HEK293 (cell line): ENCODE results near the gene POLG2.
A peak's percentile ranks its signal among the peaks of the same experiment; 100 is the strongest.

Experiments used
- CTCF ChIA-PET: fragments of 350-600 bp; formaldehyde crosslinking; extraction: SDS; loops from one replicate; lab custom pipeline; 2021; ENCODE audit warnings: antibody characterized with exemption; lab: Yijun Ruan, JAX
- POLR2A ChIA-PET: fragments of 300-600 bp; formaldehyde crosslinking; extraction: SDS; loops from one replicate; lab custom pipeline; 2020; ENCODE audit warnings: antibody characterized with exemption, inconsistent platforms; lab: Yijun Ruan, JAX
- H3K27ac ChIP-seq: fragments of 200-500 bp; sonication (Bioruptor generic); 2 replicates; pipeline ENCODE4 v1.5.1; 2014; ENCODE audit warnings: low read depth, low read length, control low read depth, inconsistent platforms; ENCODE audit errors: extremely low read depth
- H3K36me3 ChIP-seq, 2 experiments: fragments of 200-500 bp in 1 of 2; sonication (Bioruptor generic) in 1 of 2; 1 replicate in 1 of 2; 2 replicates in 1 of 2; pipeline ENCODE4 v1.5.1; 2014 to 2017; ENCODE audit warnings: inconsistent platforms in 2 of 2, low read length in 2 of 2; ENCODE audit not compliant: control insufficient read depth in 2 of 2, insufficient read depth in 1 of 2
- H3K4me1 ChIP-seq: fragments of 200-500 bp; sonication (Bioruptor generic); 2 replicates; pipeline ENCODE4 v1.5.1; 2014; ENCODE audit warnings: mild to moderate bottlenecking, low read length, inconsistent platforms; ENCODE audit not compliant: control insufficient read depth, insufficient read depth
- H3K4me3 ChIP-seq: 2 replicates; pipeline ENCODE4 v1.5.1; 2011; ENCODE audit warnings: low read depth, mild to moderate bottlenecking, control low read depth, low read length, moderate library complexity
- H3K9me3 ChIP-seq: fragments of 200-500 bp; sonication (Bioruptor generic); 2 replicates; pipeline ENCODE4 v1.5.1; 2014; ENCODE audit warnings: low read depth, low read length, inconsistent platforms; ENCODE audit not compliant: control insufficient read depth, insufficient read depth
- BCL6B ChIP-seq: fragments of 450-650 bp; formaldehyde crosslinking; IDR thresholded peaks from 2 replicates; pipeline ENCODE4 v1.5.1; 2017; ENCODE audit warnings: missing biosample characterization, missing genetic modification characterization
- CTCF ChIP-seq: fragments of 450-650 bp; formaldehyde crosslinking; IDR thresholded peaks from 2 replicates; pipeline ENCODE4 v1.5.1; 2016; ENCODE audit warnings: missing biosample characterization, missing genetic modification characterization
- ELK4 ChIP-seq: IDR thresholded peaks from 2 replicates; pipeline ENCODE4 v1.6.1; 2011; ENCODE audit warnings: mild to moderate bottlenecking, low read depth, low read length, borderline replicate concordance
- FEZF1 ChIP-seq: fragments of 450-650 bp; formaldehyde crosslinking; IDR thresholded peaks from 2 replicates; pipeline ENCODE4 v1.5.1; 2016; ENCODE audit warnings: missing biosample characterization, missing genetic modification characterization
- GLIS1 ChIP-seq: fragments of 450-650 bp; formaldehyde crosslinking; IDR thresholded peaks from 2 replicates; pipeline ENCODE4 v1.5.1; 2016; ENCODE audit warnings: missing biosample characterization, missing genetic modification characterization
- GLIS2 ChIP-seq: fragments of 450-650 bp; formaldehyde crosslinking; IDR thresholded peaks from 2 replicates; pipeline ENCODE4 v1.5.1; 2016; ENCODE audit warnings: missing biosample characterization, missing genetic modification characterization
- HOXA7 ChIP-seq: sonication (generic); formaldehyde crosslinking; IDR thresholded peaks from 2 replicates; pipeline ENCODE4 v1.8.1; 2022; ENCODE audit warnings: missing genetic modification reagents, borderline replicate concordance
- INSM2 ChIP-seq: fragments of 450-650 bp; formaldehyde crosslinking; IDR thresholded peaks from 2 replicates; pipeline ENCODE4 v1.5.1; 2016; ENCODE audit warnings: missing biosample characterization, missing genetic modification characterization
- KLF8 ChIP-seq: fragments of 450-650 bp; formaldehyde crosslinking; IDR thresholded peaks from 2 replicates; pipeline ENCODE4 v1.5.1; 2016; ENCODE audit warnings: missing biosample characterization, missing genetic modification characterization
- KLF9 ChIP-seq: fragments of 450-650 bp; formaldehyde crosslinking; IDR thresholded peaks from 2 replicates; pipeline ENCODE4 v1.5.1; 2016; ENCODE audit warnings: missing biosample characterization, missing genetic modification characterization, low read depth
- MYNN ChIP-seq: fragments of 450-650 bp; formaldehyde crosslinking; IDR thresholded peaks from 2 replicates; pipeline ENCODE4 v1.5.1; 2016; ENCODE audit warnings: missing biosample characterization, missing genetic modification characterization, borderline replicate concordance
- ZBTB26 ChIP-seq: fragments of 450-650 bp; formaldehyde crosslinking; optimal IDR thresholded peaks from 2 replicates; pipeline ENCODE3; 2016; ENCODE audit warnings: missing biosample characterization, mild to moderate bottlenecking, missing genetic modification characterization
- ZFP69B ChIP-seq: fragments of 450-650 bp; formaldehyde crosslinking; IDR thresholded peaks from 2 replicates; pipeline ENCODE4 v1.5.1; 2016; ENCODE audit warnings: missing biosample characterization, missing genetic modification characterization
- ZNF112 ChIP-seq: fragments of 450-650 bp; formaldehyde crosslinking; IDR thresholded peaks from 2 replicates; pipeline ENCODE4 v1.5.0; 2017; ENCODE audit warnings: missing biosample characterization, missing genetic modification characterization
- ZNF16 ChIP-seq: fragments of 450-650 bp; formaldehyde crosslinking; IDR thresholded peaks from 2 replicates; pipeline ENCODE4 v1.5.1; 2016; ENCODE audit warnings: low read depth, missing biosample characterization, missing genetic modification characterization
- ZNF19 ChIP-seq: fragments of 450-650 bp; formaldehyde crosslinking; IDR thresholded peaks from 2 replicates; pipeline ENCODE4; 2016; ENCODE audit warnings: missing biosample characterization, missing genetic modification characterization, low read depth
- ZNF23 ChIP-seq: fragments of 450-650 bp; formaldehyde crosslinking; IDR thresholded peaks from 2 replicates; pipeline ENCODE4 v1.5.1; 2016; ENCODE audit warnings: missing biosample characterization, missing genetic modification characterization, borderline replicate concordance
- ZNF248 ChIP-seq: fragments of 450-650 bp; formaldehyde crosslinking; IDR thresholded peaks from 2 replicates; pipeline ENCODE4 v1.5.1; 2017; ENCODE audit warnings: missing biosample characterization, missing genetic modification characterization
- ZNF311 ChIP-seq: fragments of 450-650 bp; formaldehyde crosslinking; IDR thresholded peaks from 2 replicates; pipeline ENCODE4 v1.5.1; 2017; ENCODE audit warnings: missing biosample characterization, missing genetic modification characterization, borderline replicate concordance
- ZNF391 ChIP-seq: fragments of 450-650 bp; formaldehyde crosslinking; IDR thresholded peaks from 2 replicates; pipeline ENCODE4 v1.5.1; 2016; ENCODE audit warnings: low read depth, missing biosample characterization, missing genetic modification characterization, borderline replicate concordance
- ZNF544 ChIP-seq: fragments of 450-650 bp; formaldehyde crosslinking; IDR thresholded peaks from 2 replicates; pipeline ENCODE4 v1.5.0; 2017; ENCODE audit warnings: missing biosample characterization, missing genetic modification characterization
- ZNF571 ChIP-seq: fragments of 450-650 bp; formaldehyde crosslinking; IDR thresholded peaks from 2 replicates; pipeline ENCODE4 v1.5.0; 2017; ENCODE audit warnings: missing biosample characterization, missing genetic modification characterization
- ZNF585B ChIP-seq: fragments of 450-650 bp; formaldehyde crosslinking; IDR thresholded peaks from 2 replicates; pipeline ENCODE4 v1.5.1; 2016; ENCODE audit warnings: missing biosample characterization, missing genetic modification characterization
- ZNF624 ChIP-seq: fragments of 450-650 bp; formaldehyde crosslinking; IDR thresholded peaks from 2 replicates; pipeline ENCODE4 v1.5.1; 2017; ENCODE audit warnings: missing biosample characterization, missing genetic modification characterization
- ZNF626 ChIP-seq: fragments of 450-650 bp; sonication (Bioruptor Pico); formaldehyde crosslinking; IDR thresholded peaks from 2 replicates; pipeline ENCODE4 v1.5.1; 2018; ENCODE audit warnings: missing biosample characterization, missing genetic modification characterization, inconsistent platforms
- ZNF670 ChIP-seq: fragments of 450-650 bp; formaldehyde crosslinking; IDR thresholded peaks from 2 replicates; pipeline ENCODE4 v1.5.1; 2016; ENCODE audit warnings: missing biosample characterization, missing genetic modification characterization, low read depth
- ZNF692 ChIP-seq: fragments of 450-650 bp; formaldehyde crosslinking; IDR thresholded peaks from 2 replicates; pipeline ENCODE4 v1.5.1; 2016; ENCODE audit warnings: missing biosample characterization, missing genetic modification characterization
- ZNF747 ChIP-seq: fragments of 450-650 bp; formaldehyde crosslinking; IDR thresholded peaks from 2 replicates; pipeline ENCODE4 v1.5.1; 2016; ENCODE audit warnings: missing biosample characterization, missing genetic modification characterization
- ZNF830 ChIP-seq: fragments of 450-650 bp; IDR thresholded peaks from 2 replicates; pipeline ENCODE4 v1.5.0; 2018; ENCODE audit warnings: missing biosample characterization, missing genetic modification characterization, low read depth, mild to moderate bottlenecking, moderate library complexity
- ZNF843 ChIP-seq: fragments of 450-650 bp; formaldehyde crosslinking; IDR thresholded peaks from 2 replicates; pipeline ENCODE4 v1.5.1; 2016; ENCODE audit warnings: missing biosample characterization, missing genetic modification characterization

POLG2 gene

GRCh38 chr17:64508683-64509082 lies 11.8 kb upstream of the POLG2 start (continued):
- no peak for TF ChIP-seq ZNF112 (tag by site-specific recombination)
- no peak for TF ChIP-seq ZNF19 (tag by site-specific recombination)
- no peak for TF ChIP-seq MYNN (tag by site-specific recombination)

GRCh38 chr17:64507413-64507782 lies 10.5 kb upstream of the POLG2 start:
- 0 out of 2 replicates have a peak, but pooled peaks cover 4% of the 10 kb centered on the region for H3K4me1 ChIP-seq
- POLR2A ChIA-PET = interaction anchor here (0.9 to 4.2 kb wide), 13 partner anchors 8 to 668 kb away, joined by 3 to 146 read pairs (median 5); partner anchors contain the start of genes POLG2 and SMURF2
- no peak for TF ChIP-seq ZNF670 (tag by site-specific recombination)
- no peak for TF ChIP-seq GLIS1 (tag by site-specific recombination)
- no peak for TF ChIP-seq ELK4
- TF ChIP-seq ZBTB26 (tag by site-specific recombination) = no peak
- TF ChIP-seq ZNF585B = no peak
- no peak for TF ChIP-seq ZNF311 (tag by site-specific recombination)
- TF ChIP-seq BCL6B (tag by site-specific recombination) = no peak
- no peak for TF ChIP-seq ZFP69B (tag by site-specific recombination)
- TF ChIP-seq ZNF692 (tag by site-specific recombination) = no peak
- TF ChIP-seq CTCF = 0 out of 2 replicates have a peak, but pooled peaks have one; percentile 20
- no peak for TF ChIP-seq HOXA7
- TF ChIP-seq KLF8 (tag by site-specific recombination) = no peak
- TF ChIP-seq ZNF391 (tag by site-specific recombination) = no peak
- TF ChIP-seq ZNF544 (tag by site-specific recombination) = no peak
- TF ChIP-seq ZNF624 = no peak
- TF ChIP-seq ZNF16 (tag by site-specific recombination) = no peak
- no peak for TF ChIP-seq ZNF248 (tag by site-specific recombination)
- TF ChIP-seq ZNF747 (tag by site-specific recombination) = no peak
- no peak for TF ChIP-seq ZNF843 (tag by site-specific recombination)
- no peak for TF ChIP-seq ZNF830 (tag by site-specific recombination)
- TF ChIP-seq GLIS2 (tag by site-specific recombination) = no peak
- no peak for TF ChIP-seq ZNF23 (tag by site-specific recombination)
- no peak for TF ChIP-seq ZNF571
- TF ChIP-seq KLF9 (tag by site-specific recombination) = peak; percentile 61; the same call in 1 of the 2 replicates
- TF ChIP-seq FEZF1 (tag by site-specific recombination) = peak; percentile 39; the same call in 1 of the 2 replicates
- TF ChIP-seq INSM2 = no peak
- TF ChIP-seq ZNF626 (tag by site-specific recombination) = no peak

More at GRCh38 chr17:64507413-64507782, 10.5 kb upstream of the POLG2 start:
- Histone ChIP-seq H3K36me3 (peaks cover 41 to 65% of the 10 kb centered on the region in 2 experiments), H3K9me3 (no peaks in the 10 kb centered on the region), H3K4me3 (peak overlapping the region; percentile 100), H3K27ac (peak overlapping the region; percentile 97)
- CTCF ChIA-PET = interaction anchor here (0.9 to 1.9 kb wide), 4 partner anchors 86 to 201 kb away, joined by 3 to 10 read pairs (median 5); no protein-coding TSS in a partner anchor
